Activated CD4-positive, alpha-beta T cell treated with anti-CD3 and anti-CD28 coated beads for 36 hours (primary cell): Measurements from ENCODE around the gene SMYD3. TPM values are rescaled to one million over a fixed set of nuclear protein-coding genes. Genes with fewer than 3 reads are reported as not detected.
"Not testable (repeated sequence)": the region's sequence is repeated elsewhere in the genome, so short reads cannot be mapped to it uniquely, and the experiment has no call there.

Experiments used
- ATAC-seq: fragments of 200-7000 bp; cut with Tn5 transposase; one replicate; pipeline ENCODE4 v1.10.0; 2021; ENCODE audit warnings: mild to moderate bottlenecking, moderate library complexity
- CTCF ChIA-PET: fragments of 350-600 bp; sonication (Branson Sonifier 250); formaldehyde crosslinking; loops from one replicate; lab custom pipeline; 2021; ENCODE audit warnings: antibody characterized with exemption; lab: Charles Lee
- POLR2A ChIA-PET: fragments of 350-600 bp; sonication (Branson Sonifier 250); formaldehyde crosslinking; loops from one replicate; lab custom pipeline; 2021; ENCODE audit warnings: antibody characterized with exemption, inconsistent platforms; lab: Charles Lee
- DNase-seq: peaks from one replicate; pipeline ENCODE4 v3.0.0-alpha.2; 2020
- H3K27ac Mint-ChIP-seq: one replicate; pipeline ENCODE4 v1.8.0; 2021; ENCODE audit warnings: mixed read lengths
- H3K27me3 Mint-ChIP-seq: one replicate; pipeline ENCODE4 v1.8.0; 2021; ENCODE audit warnings: mixed read lengths
- H3K36me3 Mint-ChIP-seq: one replicate; pipeline ENCODE4 v1.8.0; 2021; ENCODE audit warnings: low read depth, mixed read lengths
- H3K4me1 Mint-ChIP-seq: one replicate; pipeline ENCODE4 v1.8.0; 2021; ENCODE audit warnings: mixed read lengths
- H3K4me3 Mint-ChIP-seq: one replicate; pipeline ENCODE4 v1.8.0; 2021; ENCODE audit warnings: mild to moderate bottlenecking, moderate library complexity, mixed read lengths
- H3K9me3 Mint-ChIP-seq: one replicate; pipeline ENCODE4 v1.8.0; 2021; ENCODE audit warnings: low read depth, mixed read lengths
- intact Hi-C, 2 experiments: fragments of 100-400 bp; cut with DNase I in 1 of 2; cut with micrococcal nuclease in 1 of 2; formaldehyde crosslinking; loops; one replicate each; pipeline versions ENCODE4 v1.14.2 to v1.15.1; 2022 to 2024; cut with DNase I, micrococcal nuclease
- total RNA-seq, 2 experiments: library from RNA; stranded (reverse); gene quantifications; one replicate each; pipeline ENCODE4 v1.2.3, GENCODE V29; 2021

SMYD3 gene
- total RNA-seq, 2 experiments from 2014 or later, result 17.2 to 18.4 TPM

DNA sequence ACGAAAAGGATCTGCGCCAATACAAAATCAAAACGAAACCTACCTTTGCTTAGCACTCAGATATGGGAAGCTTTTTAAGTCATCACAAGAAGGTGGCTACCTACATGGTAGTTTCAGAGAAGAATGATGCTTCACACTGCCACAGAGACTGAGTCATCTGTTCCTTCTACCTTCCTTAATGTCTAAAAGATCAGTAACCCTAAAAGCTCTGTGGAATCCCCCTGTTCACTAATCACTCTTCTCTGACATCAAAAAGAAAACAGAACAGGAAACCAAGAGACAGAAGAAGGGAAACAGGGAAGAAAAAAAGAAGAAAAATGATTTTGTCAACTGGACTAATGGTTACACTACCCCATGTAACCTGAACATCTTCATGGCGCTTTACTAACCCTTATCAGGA, 177.2 kb downstream of the SMYD3 start:
- Mint-ChIP-seq H3K4me3 (peak overlapping the region; percentile 3), H3K36me3 (peaks cover 60% of the 10 kb centered on the region), H3K9me3 (peaks cover 4% of the 10 kb centered on the region), H3K4me1 (peaks cover 51% of the 10 kb centered on the region), H3K27ac (peak overlapping the region; percentile 63), H3K27me3 (no peaks in the 10 kb centered on the region)
- DNase-seq (peak; percentile 60), ATAC-seq (peak; percentile 92)
- intact Hi-C loops, result loop anchor here (1.0 to 10.0 kb wide), 9 partner anchors 8 to 1735 kb away; partner anchors contain the start of genes CNST (in 1 of the 2), HNRNPU (in 1 of the 2) and TFB2M (in 1 of the 2)
- ChIA-PET POLR2A (interaction anchor here (0.7 to 1.4 kb wide), 2 partner anchors 35 to 1176 kb away, joined by 3 to 4 read pairs; no protein-coding TSS in a partner anchor), CTCF (interaction anchor here (0.6 to 1.1 kb wide), 3 partner anchors 9 to 363 kb away, joined by 3 read pairs; no protein-coding TSS in a partner anchor)

DNA sequence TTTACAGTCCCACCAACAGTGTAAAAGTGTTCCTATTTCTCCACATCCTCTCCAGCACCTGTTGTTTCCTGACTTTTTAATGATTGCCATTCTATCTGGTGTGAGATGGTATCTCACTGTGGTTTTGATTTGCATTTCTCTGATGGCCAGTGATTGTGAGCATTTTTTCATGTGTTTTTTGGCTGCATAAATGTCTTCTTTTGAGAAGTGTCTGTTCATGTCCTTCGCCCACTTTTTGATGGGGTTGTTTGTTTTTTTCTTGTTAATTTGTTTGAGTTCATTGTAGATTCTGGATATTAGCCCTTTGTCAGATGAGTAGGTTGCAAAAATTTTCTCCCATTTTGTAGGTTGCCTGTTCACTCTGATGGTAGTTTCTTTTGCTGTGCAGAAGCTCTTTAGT, 177.8 kb downstream of the SMYD3 start:
- Mint-ChIP-seq H3K36me3 (peaks cover 58% of the 10 kb centered on the region), H3K27ac (peak overlapping the region; percentile 63), H3K4me1 (peaks cover 51% of the 10 kb centered on the region)
- peak; percentile 0 for ATAC-seq
- ChIA-PET POLR2A (interaction anchor here (1.4 kb wide), 1 partner anchor 35 kb away, joined by 4 read pairs; no protein-coding TSS in a partner anchor), CTCF (interaction anchor here (0.6 kb wide), 1 partner anchor 363 kb away, joined by 3 read pairs; no protein-coding TSS in a partner anchor)
- H3K27me3 Mint-ChIP-seq, intact Hi-C loops, DNase-seq, H3K9me3 Mint-ChIP-seq, H3K4me3 Mint-ChIP-seq: not testable (repeated sequence)

DNA sequence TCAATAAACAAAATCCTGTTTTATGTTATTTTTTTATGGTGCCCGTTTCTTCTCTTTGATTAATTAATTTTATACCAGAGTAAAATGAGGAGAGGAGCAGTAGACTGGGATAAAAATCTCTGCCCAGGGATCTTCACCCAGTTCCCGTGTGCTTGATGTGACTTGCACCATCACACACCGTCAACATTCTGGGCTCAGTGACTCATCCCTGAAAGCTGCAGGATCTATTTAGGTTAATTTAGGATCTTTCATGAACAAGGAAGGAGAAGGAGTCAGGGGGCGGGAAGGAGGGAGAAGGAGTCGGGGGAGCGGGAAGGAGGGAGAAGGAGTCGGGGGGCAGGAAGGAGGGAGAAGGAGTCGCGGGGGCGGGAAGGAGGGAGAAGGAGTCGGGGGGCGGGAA, 182.4 kb downstream of the SMYD3 start:
- DNase-seq (no peak), ATAC-seq (no peak)
- Mint-ChIP-seq H3K9me3 (peaks cover 3% of the 10 kb centered on the region), H3K4me3 (no peak overlapping the region), H3K27ac (no peak overlapping the region), H3K36me3 (peaks cover 24% of the 10 kb centered on the region), H3K4me1 (peaks cover 8% of the 10 kb centered on the region), H3K27me3 (no peaks in the 10 kb centered on the region)
- intact Hi-C loops, result no loop called here
- ChIA-PET CTCF (interaction anchor here (0.7 kb wide), 1 partner anchor 33 kb away, joined by 3 read pairs; no protein-coding TSS in a partner anchor), POLR2A (no interaction called here)

DNA sequence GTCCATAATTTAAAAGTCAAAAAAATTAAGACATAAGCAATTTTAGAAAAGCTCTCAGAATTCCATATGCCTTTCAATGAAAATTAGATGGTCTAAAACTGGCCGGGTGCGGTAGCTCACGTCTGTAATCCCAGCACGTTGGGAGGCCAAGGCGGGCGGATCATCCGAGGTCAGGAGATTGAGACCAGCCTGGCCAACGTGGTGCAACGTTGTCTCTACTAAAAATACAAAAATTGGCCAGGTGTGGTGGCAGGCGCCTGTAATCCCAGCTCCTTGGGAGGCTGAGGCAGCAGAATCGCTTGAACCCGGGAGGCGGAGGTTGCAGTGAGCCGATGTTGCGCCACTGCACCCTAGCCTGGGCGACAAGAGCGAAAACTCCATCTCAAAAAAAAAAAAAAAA, 183.0 kb downstream of the SMYD3 start:
- H3K4me3 Mint-ChIP-seq, H3K4me1 Mint-ChIP-seq, DNase-seq, H3K9me3 Mint-ChIP-seq, intact Hi-C loops, H3K27ac Mint-ChIP-seq, POLR2A ChIA-PET, H3K27me3 Mint-ChIP-seq, ATAC-seq: not testable (repeated sequence)
- CTCF ChIA-PET, result interaction anchor here (0.5 to 1.4 kb wide), 3 partner anchors 13 to 106 kb away, joined by 3 to 5 read pairs (median 3); no protein-coding TSS in a partner anchor
- H3K36me3 Mint-ChIP-seq, result peaks cover 20% of the 10 kb centered on the region

DNA sequence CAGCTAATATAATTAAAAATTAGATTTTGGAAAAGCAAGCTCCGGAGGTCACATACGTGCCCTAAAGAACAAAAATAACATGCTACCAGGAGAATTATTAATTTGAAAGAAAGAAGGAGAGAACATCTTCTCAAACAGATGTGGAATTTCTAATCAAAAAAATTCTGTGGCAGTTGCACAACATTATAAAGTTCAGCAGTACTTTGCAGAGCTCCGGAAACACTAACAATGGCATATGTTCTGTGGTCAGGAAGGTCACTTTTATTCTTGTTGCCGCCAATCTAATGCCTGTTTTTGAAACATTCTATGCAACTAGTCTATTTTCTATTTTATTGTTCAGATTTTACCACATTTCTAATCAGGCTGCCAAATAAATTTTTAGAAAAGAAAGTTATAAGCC, 186.8 kb downstream of the SMYD3 start:
- Mint-ChIP-seq H3K27ac (no peak overlapping the region), H3K4me1 (peaks cover 4% of the 10 kb centered on the region), H3K9me3 (no peaks in the 10 kb centered on the region), H3K36me3 (peaks cover 4% of the 10 kb centered on the region), H3K4me3 (no peak overlapping the region), H3K27me3 (no peaks in the 10 kb centered on the region)
- intact Hi-C loops, result no loop called here
- POLR2A ChIA-PET, result no interaction called here
- no peak for DNase-seq
- CTCF ChIA-PET, result interaction anchor here (0.6 to 1.3 kb wide), 2 partner anchors 9 to 15 kb away, joined by 3 to 4 read pairs; no protein-coding TSS in a partner anchor
- no peak for ATAC-seq

DNA sequence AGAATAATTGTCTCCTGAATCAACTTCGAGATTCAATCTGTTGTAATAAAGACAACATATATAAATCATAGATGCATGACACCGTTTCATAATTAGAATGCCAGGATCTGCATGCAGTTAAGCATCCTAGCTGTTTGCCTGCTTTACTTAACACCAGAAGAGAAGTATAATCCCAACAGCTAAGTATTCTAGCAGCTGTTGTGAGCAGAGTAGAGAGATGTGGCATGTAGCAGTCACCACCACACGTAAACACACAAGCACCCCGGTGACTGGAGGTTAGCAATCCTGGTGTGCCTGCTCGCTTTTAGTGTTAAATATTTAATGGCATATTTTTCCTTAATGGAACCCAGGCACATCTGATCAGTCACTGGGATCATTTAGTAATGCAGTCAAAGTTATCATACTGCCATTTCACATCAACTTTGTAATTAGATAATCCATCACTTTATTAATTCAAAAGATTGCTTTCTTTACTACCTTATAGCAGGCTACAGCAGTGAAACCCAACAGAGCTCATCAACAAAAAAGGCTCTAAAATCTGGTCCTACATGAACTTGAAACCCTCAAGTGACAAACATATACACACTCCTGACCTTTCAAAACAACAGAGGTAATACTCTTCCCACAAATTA, 187.9 kb downstream of the SMYD3 start:
- Mint-ChIP-seq H3K27me3 (no peaks in the 10 kb centered on the region), H3K4me3 (no peak overlapping the region), H3K4me1 (peaks cover 4% of the 10 kb centered on the region), H3K27ac (no peak overlapping the region), H3K36me3 (peaks cover 2% of the 10 kb centered on the region), H3K9me3 (no peaks in the 10 kb centered on the region)
- DNase-seq (no peak), ATAC-seq (no peak)
- intact Hi-C loops, result no loop called here
- CTCF ChIA-PET, result interaction anchor here (1.3 kb wide), 1 partner anchor 14 kb away, joined by 4 read pairs; no protein-coding TSS in a partner anchor
- POLR2A ChIA-PET, result no interaction called here

DNA sequence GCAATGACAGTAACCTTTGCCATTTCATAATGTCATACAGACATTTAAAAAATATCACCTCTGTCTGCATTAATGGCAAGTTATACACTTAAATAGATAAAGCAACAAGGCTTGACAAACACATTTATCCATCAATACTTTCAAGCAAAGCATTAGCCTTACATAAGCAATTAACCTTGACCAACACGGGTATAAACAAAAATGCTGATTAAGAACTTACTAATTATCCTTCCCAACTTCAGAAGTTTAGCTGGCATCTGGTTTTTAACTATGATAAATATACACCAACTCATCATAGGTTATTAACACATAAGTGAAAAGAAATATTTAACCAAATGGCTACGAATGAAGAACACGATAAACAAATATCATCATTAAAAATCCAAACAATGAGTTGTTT, 188.5 kb downstream of the SMYD3 start:
- H3K27ac Mint-ChIP-seq, result no peak overlapping the region
- H3K4me1 Mint-ChIP-seq, result peaks cover 4% of the 10 kb centered on the region
- CTCF ChIA-PET, result no interaction called here
- H3K4me3 Mint-ChIP-seq, result no peak overlapping the region
- no peaks in the 10 kb centered on the region for H3K27me3 Mint-ChIP-seq
- H3K36me3 Mint-ChIP-seq, result peaks cover 2% of the 10 kb centered on the region
- ATAC-seq (no peak), DNase-seq (no peak)
- POLR2A ChIA-PET, result no interaction called here
- intact Hi-C loops, result no loop called here
- no peaks in the 10 kb centered on the region for H3K9me3 Mint-ChIP-seq

DNA sequence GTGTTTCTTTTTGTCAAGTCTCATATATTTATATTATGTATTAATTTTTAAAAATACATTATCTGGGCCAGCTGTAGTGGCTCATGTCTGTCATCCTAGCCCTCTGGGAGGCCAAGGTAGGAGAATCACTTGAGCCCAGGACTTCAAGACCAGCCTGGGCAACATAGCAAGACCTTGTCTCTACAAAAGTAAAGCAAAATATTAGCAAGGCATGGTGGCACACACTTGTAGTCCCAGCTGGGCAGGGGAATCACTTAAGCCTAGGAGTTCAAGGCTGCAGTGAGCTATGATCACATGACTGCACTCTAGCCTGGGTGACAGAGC, 189.1 kb downstream of the SMYD3 start:
- Mint-ChIP-seq H3K4me3 (no peak overlapping the region), H3K9me3 (no peaks in the 10 kb centered on the region), H3K4me1 (peaks cover 4% of the 10 kb centered on the region), H3K27ac (no peak overlapping the region), H3K36me3 (peaks cover 2% of the 10 kb centered on the region), H3K27me3 (no peaks in the 10 kb centered on the region)
- DNase-seq (no peak), ATAC-seq (no peak)
- intact Hi-C loops, result no loop called here
- ChIA-PET CTCF (interaction anchor here (0.8 kb wide), 1 partner anchor 20 kb away, joined by 3 read pairs; no protein-coding TSS in a partner anchor), POLR2A (no interaction called here)

DNA sequence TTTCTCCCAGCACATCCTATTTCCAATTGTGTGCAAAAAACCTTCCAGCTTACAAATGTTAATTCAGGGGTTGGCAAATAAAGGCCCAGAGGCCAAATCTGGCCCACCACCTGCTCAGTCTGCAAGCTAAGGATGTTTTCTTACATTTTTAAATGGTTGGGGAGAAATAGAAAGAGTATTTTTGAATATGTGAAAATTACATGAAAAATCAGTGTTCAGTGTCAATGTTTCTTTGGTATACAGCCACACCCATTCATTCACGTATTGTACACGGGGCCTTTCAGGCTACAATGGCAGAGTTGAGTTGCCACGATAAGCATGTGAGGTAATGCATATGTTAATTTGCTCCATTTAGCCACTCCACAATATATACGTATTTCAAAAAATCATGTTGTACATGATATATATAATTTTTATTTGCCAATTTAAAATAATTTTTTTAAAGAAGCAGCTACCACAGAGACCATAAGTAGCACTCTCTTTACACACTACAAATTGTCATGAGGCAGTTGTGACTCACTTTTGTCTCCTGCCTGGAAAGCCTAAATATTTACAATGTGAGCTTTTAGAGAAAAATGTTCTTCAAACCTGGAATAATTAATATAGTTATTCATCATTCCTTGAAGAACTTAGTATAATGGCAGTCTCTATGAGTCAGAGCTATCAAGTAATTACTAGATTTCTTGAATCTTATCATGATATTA, 189.6 kb downstream of the SMYD3 start:
- Mint-ChIP-seq H3K9me3 (no peaks in the 10 kb centered on the region), H3K36me3 (peaks cover 3% of the 10 kb centered on the region), H3K27ac (no peak overlapping the region), H3K27me3 (no peaks in the 10 kb centered on the region), H3K4me1 (peaks cover 4% of the 10 kb centered on the region), H3K4me3 (no peak overlapping the region)
- intact Hi-C loops, result no loop called here
- DNase-seq (no peak), ATAC-seq (no peak)
- POLR2A ChIA-PET, result no interaction called here
- CTCF ChIA-PET, result interaction anchor here (0.8 kb wide), 1 partner anchor 20 kb away, joined by 3 read pairs; no protein-coding TSS in a partner anchor

DNA sequence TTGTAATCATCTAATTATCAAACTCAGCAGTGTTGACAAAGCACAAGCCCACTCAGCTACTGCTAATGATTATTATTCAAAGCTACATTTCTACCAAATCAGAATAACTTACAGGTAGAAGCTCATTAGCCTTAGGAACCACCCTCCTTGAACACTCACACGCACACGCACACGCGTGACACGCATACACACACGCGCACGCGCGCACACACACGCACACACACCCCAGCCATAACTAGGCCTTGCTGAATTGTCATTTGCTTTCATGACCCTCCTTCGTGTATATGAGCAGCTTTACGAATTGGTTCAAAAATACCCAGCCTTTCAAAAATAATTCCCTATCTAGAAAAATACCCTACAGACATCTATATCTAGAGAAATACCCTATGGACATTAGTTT, 195.6 kb downstream of the SMYD3 start:
- DNase-seq (no peak), ATAC-seq (no peak)
- ChIA-PET POLR2A (no interaction called here), CTCF (interaction anchor here (0.6 to 1.5 kb wide), 4 partner anchors 9 to 356 kb away, joined by 3 read pairs; no protein-coding TSS in a partner anchor)
- Mint-ChIP-seq H3K4me1 (no peaks in the 10 kb centered on the region), H3K36me3 (peaks cover 9% of the 10 kb centered on the region), H3K27me3 (no peaks in the 10 kb centered on the region), H3K27ac (no peak overlapping the region), H3K4me3 (no peak overlapping the region), H3K9me3 (no peaks in the 10 kb centered on the region)
- intact Hi-C loops, result no loop called here

DNA sequence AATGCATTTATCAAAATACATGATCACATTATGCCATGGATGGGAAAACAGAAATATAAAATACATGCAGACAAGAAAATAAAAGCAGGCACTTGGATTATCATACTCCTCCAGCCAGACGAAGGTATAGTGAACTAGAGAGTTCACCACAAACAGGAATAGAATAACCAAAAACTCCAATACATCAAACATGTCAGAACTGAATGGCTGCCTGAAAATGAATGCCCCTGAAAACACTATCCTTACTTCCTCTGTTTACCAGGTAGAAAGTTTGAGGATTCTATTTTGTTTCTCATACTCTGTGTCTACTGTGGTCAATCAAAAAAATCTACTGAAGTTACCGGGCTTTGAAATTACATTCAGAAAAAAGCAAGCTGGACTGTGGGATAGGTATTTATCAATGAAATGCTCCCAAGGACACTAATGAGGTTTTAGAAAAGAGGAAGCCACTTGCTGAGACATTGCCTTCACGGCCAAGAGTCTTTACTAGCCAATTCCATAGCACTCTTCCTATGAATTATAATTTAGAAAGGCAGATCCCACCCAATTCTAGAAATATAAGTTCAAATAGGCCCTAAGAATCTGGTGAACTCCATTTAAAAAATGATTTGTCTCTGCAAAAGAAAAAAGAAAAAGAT, 197.7 kb downstream of the SMYD3 start:
- H3K4me1 Mint-ChIP-seq, result no peaks in the 10 kb centered on the region
- H3K27me3 Mint-ChIP-seq, result no peaks in the 10 kb centered on the region
- POLR2A ChIA-PET, result no interaction called here
- intact Hi-C loops, result no loop called here
- no peak overlapping the region for H3K4me3 Mint-ChIP-seq
- ATAC-seq (no peak), DNase-seq (no peak)
- H3K36me3 Mint-ChIP-seq, result peaks cover 9% of the 10 kb centered on the region
- H3K27ac Mint-ChIP-seq, result no peak overlapping the region
- CTCF ChIA-PET, result interaction anchor here (0.6 kb wide), 1 partner anchor 88 kb away, joined by 3 read pairs; no protein-coding TSS in a partner anchor
- H3K9me3 Mint-ChIP-seq, result no peaks in the 10 kb centered on the region
